Activated T-cell treated with anti-CD3 and anti-CD28 coated beads for 24 hours (primary cell): Measurements from ENCODE around the gene TRAF7.
A peak's percentile ranks its signal among the peaks of the same experiment; 100 is the strongest.
"Not testable (repeated sequence)": the region's sequence is repeated elsewhere in the genome, so short reads cannot be mapped to it uniquely, and the experiment has no call there.

Experiments used
- DNase-seq: peaks from one replicate; pipeline ENCODE4 v3.0.0-alpha.2; 2020; ENCODE audit warnings: low read depth

TRAF7 gene

GRCh38 chr16:2199621-2200139, 44.1 kb downstream of the TRAF7 start:
- DNase-seq: no peak

- DNase-seq: no peak
These were observed 44.7 kb downstream of the TRAF7 start for GRCh38 chr16:2200313-2200712.

GRCh38 chr16:2203119-2203688, 47.6 kb downstream of the TRAF7 start:
- not testable (repeated sequence) for DNase-seq

- no peak for DNase-seq
These were observed 49.0 kb downstream of the TRAF7 start for GRCh38 chr16:2204416-2205103.

GRCh38 chr16:2205104-2205966, 49.8 kb downstream of the TRAF7 start, which contains the start of gene MLST8:
MLST8 (plus strand) TSS chr16:2205454; CDS start chr16:2206086, 632 bp downstream.
- peak; percentile 86 for DNase-seq

GRCh38 chr16:2205967-2206313, 50.4 kb downstream of the TRAF7 start:
- no peak for DNase-seq

- DNase-seq: no peak
These were observed 50.8 kb downstream of the TRAF7 start for GRCh38 chr16:2206420-2206779.

- DNase-seq: no peak
These were observed 51.3 kb downstream of the TRAF7 start for GRCh38 chr16:2206780-2207433.

- no peak for DNase-seq
These were observed 52.3 kb downstream of the TRAF7 start for GRCh38 chr16:2207872-2208271.

GRCh38 chr16:2208308-2208707, 52.7 kb downstream of the TRAF7 start:
- DNase-seq: no peak

- DNase-seq: no peak
These were observed 53.2 kb downstream of the TRAF7 start for GRCh38 chr16:2208772-2209171.

- DNase-seq: no peak
These were observed 53.9 kb downstream of the TRAF7 start for GRCh38 chr16:2209258-2210008.

- DNase-seq: no peak
These were observed 54.4 kb downstream of the TRAF7 start for GRCh38 chr16:2210009-2210332.

GRCh38 chr16:2210386-2211365, 55.1 kb downstream of the TRAF7 start, which contains the start of gene BRICD5:
BRICD5 (minus strand) TSS chr16:2210863; CDS start chr16:2210833, 30 bp downstream.
- no peak for DNase-seq

- DNase-seq: no peak
These were observed 56.4 kb downstream of the TRAF7 start for GRCh38 chr16:2211923-2212347.

- no peak for DNase-seq
These were observed 57.1 kb downstream of the TRAF7 start for GRCh38 chr16:2212362-2213324.

- DNase-seq: no peak
These were observed 58.5 kb downstream of the TRAF7 start for GRCh38 chr16:2213817-2214718.

- no peak for DNase-seq
These were observed 59.1 kb downstream of the TRAF7 start, which contains the start of gene PGP for GRCh38 chr16:2214719-2214968. PGP (minus strand) TSS chr16:2214840; CDS start chr16:2214777, 63 bp downstream.
